ENCODE data around the gene HDHD3. TPM values are rescaled to one million over a fixed set of nuclear protein-coding genes. Genes with fewer than 3 reads are reported as not detected.

Gene HDHD3
- total RNA-seq, 1 donor from 2014 or later: 9.8 TPM

DNA sequence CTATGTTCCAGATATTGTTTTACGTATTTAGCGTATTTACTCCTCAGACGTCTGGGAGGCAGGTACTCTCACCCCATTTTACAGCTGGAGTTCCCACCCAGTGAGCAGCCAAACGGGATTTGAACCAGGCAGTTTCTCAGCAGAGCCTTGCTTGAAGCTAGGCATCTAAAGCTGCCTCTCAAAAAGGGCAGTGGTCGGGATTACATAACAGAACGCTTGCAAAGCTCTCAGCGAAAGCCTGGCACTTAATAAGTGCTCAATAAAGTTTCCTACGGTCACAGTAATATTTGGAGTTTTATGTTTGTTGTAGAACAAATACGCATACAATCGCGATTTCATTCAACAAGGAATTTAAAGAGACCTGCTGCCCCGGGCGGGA lies 27.7 kb downstream of the HDHD3 start:
- peak; percentile 33 for DNase-seq (ENCODE audit: low spot score)
- Histone ChIP-seq H4K20me1 (ENCODE audit: low read depth) (peaks cover 5% of the 10 kb centered on the region), H3K4me1 (peaks cover 7% of the 10 kb centered on the region), H3K27ac (no peak overlapping the region), H3K4me3 (peak overlapping the region; percentile 54), H3F3A (ENCODE audit: low read depth) (no peaks in the 10 kb centered on the region), H3K79me2 (ENCODE audit: low read depth) (no peaks in the 10 kb centered on the region), H3K36me3 (no peaks in the 10 kb centered on the region), H3K9me3 (ENCODE audit: low read depth) (no peaks in the 10 kb centered on the region), H3K9ac (no peak overlapping the region), H3K4me2 (peak overlapping the region; percentile 82), H3K27me3 (peaks cover 73% of the 10 kb centered on the region), H2AFZ (replicated peaks) (no peak overlapping the region)
- Mint-ChIP-seq H3K27me3 (ENCODE audit: insufficient read depth, low read depth) (peaks cover 58% of the 10 kb centered on the region), H3K4me3 (peak overlapping the region; percentile 78), H3K27ac (no peak overlapping the region), H3K9me3 (no peaks in the 10 kb centered on the region), H3K4me1 (peaks cover 8% of the 10 kb centered on the region), H3K36me3 (no peaks in the 10 kb centered on the region)
- TF ChIP-seq EZH2 (IDR thresholded peaks at IDR 0.05): peak; percentile 59
- TF ChIP-seq EZH2phosphoT487 (IDR thresholded peaks at IDR 0.05): peak; percentile 73
- TF ChIP-seq, protein P1, sequence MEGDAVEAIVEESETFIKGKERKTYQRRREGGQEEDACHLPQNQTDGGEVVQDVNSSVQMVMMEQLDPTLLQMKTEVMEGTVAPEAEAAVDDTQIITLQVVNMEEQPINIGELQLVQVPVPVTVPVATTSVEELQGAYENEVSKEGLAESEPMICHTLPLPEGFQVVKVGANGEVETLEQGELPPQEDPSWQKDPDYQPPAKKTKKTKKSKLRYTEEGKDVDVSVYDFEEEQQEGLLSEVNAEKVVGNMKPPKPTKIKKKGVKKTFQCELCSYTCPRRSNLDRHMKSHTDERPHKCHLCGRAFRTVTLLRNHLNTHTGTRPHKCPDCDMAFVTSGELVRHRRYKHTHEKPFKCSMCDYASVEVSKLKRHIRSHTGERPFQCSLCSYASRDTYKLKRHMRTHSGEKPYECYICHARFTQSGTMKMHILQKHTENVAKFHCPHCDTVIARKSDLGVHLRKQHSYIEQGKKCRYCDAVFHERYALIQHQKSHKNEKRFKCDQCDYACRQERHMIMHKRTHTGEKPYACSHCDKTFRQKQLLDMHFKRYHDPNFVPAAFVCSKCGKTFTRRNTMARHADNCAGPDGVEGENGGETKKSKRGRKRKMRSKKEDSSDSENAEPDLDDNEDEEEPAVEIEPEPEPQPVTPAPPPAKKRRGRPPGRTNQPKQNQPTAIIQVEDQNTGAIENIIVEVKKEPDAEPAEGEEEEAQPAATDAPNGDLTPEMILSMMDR (IDR thresholded peaks at IDR 0.05): no peak

DNA sequence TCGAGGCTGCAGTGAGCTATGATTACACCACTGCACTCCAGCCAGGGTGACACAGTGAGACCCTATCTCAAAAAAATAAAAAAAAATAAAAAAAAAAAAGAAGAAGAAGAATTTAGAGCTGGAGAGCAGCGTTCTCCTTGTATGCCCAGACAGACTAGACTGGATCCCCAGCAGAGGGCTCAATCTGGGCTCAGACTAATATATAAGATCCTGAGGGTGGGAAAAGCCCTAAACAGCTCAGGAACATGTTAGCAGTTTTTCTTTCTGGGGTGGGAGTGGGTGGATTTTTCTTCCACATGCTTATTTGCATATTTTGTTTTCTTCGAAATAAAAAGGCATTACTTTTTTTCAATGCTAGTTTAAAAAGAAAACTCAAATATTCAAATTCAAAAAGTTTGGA lies 28.3 kb downstream of the HDHD3 start:
- no peak overlapping the region for H3K27ac Mint-ChIP-seq

DNA sequence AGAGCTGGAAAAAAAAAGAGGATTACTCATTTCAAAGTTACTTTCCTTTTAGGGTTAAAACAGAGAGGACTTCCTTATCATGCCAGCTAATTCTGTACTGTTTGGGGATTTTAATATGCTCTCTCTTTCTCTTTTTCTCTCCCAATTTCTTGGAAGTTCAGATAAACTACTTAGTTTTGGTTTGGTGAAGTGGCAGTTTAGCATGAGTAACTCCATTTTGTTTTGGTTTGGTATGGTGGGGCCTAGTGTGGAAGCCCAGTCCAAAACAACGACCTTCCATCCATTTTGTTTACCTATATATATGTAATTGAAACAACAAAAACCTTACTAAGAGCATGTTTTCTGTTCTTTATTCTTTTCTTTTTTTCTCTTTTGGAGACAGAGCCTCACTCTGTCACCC lies 31.1 kb downstream of the HDHD3 start:
- Histone ChIP-seq H3K27ac (no peak overlapping the region), H2AFZ (replicated peaks) (no peak overlapping the region), H3K36me3 (no peaks in the 10 kb centered on the region), H4K20me1 (ENCODE audit: low read depth) (peaks cover 5% of the 10 kb centered on the region), H3F3A (ENCODE audit: low read depth) (no peaks in the 10 kb centered on the region), H3K27me3 (peaks cover 58% of the 10 kb centered on the region), H3K4me2 (no peak overlapping the region), H3K79me2 (ENCODE audit: low read depth) (no peaks in the 10 kb centered on the region), H3K4me1 (peaks cover 7% of the 10 kb centered on the region), H3K9ac (no peak overlapping the region), H3K9me3 (ENCODE audit: low read depth) (no peaks in the 10 kb centered on the region), H3K4me3 (no peak overlapping the region)
- no peak for DNase-seq (ENCODE audit: low spot score)
- peaks cover 41% of the 10 kb centered on the region for H3K27me3 Mint-ChIP-seq (ENCODE audit: insufficient read depth, low read depth)
- no peaks in the 10 kb centered on the region for H3K36me3 Mint-ChIP-seq
- peaks cover 11% of the 10 kb centered on the region for H3K4me1 Mint-ChIP-seq
- TF ChIP-seq EZH2phosphoT487 (IDR thresholded peaks at IDR 0.05) (no peak), EZH2 (IDR thresholded peaks at IDR 0.05) (no peak)
- TF ChIP-seq, protein P1 (IDR thresholded peaks at IDR 0.05): no peak
- H3K4me3 Mint-ChIP-seq: no peak overlapping the region
- no peaks in the 10 kb centered on the region for H3K9me3 Mint-ChIP-seq
- H3K27ac Mint-ChIP-seq: no peak overlapping the region

More for the DNA sequence above, 28.3 kb downstream of the HDHD3 start:
- Histone ChIP-seq H3K4me2 (no peak overlapping the region), H3K4me1 (peaks cover 7% of the 10 kb centered on the region), H3K79me2 (ENCODE audit: low read depth) (no peaks in the 10 kb centered on the region), H3K27ac (no peak overlapping the region), H3K27me3 (peaks cover 73% of the 10 kb centered on the region), H3K9me3 (ENCODE audit: low read depth) (no peaks in the 10 kb centered on the region), H3K4me3 (no peak overlapping the region), H3F3A (ENCODE audit: low read depth) (no peaks in the 10 kb centered on the region), H3K9ac (no peak overlapping the region), H4K20me1 (ENCODE audit: low read depth) (peaks cover 5% of the 10 kb centered on the region), H3K36me3 (no peaks in the 10 kb centered on the region), H2AFZ (replicated peaks) (no peak overlapping the region)
- H3K36me3 Mint-ChIP-seq: no peaks in the 10 kb centered on the region
- no peaks in the 10 kb centered on the region for H3K9me3 Mint-ChIP-seq
- H3K4me1 Mint-ChIP-seq: peaks cover 11% of the 10 kb centered on the region
- DNase-seq (ENCODE audit: low spot score): no peak
- TF ChIP-seq EZH2phosphoT487 (IDR thresholded peaks at IDR 0.05): no peak
- TF ChIP-seq, protein P1 (IDR thresholded peaks at IDR 0.05): no peak
- no peak for TF ChIP-seq EZH2 (IDR thresholded peaks at IDR 0.05)
- H3K27me3 Mint-ChIP-seq (ENCODE audit: insufficient read depth, low read depth): peaks cover 56% of the 10 kb centered on the region
- no peak overlapping the region for H3K4me3 Mint-ChIP-seq
